Upper lobe of right lung (tissue), 1 donor: ENCODE results near the gene LACTBL1. TPM values are rescaled to one million over a fixed set of nuclear protein-coding genes. Genes with fewer than 3 reads are reported as not detected.
A peak's percentile ranks its signal among the peaks of the same experiment; 100 is the strongest.

ENCODE experiments used
- ATAC-seq: fragments of 200-7000 bp; cut with Tn5 transposase; one replicate; pipeline ENCODE4 v1.9.1; 2020; ENCODE audit warnings: mild to moderate bottlenecking, moderate library complexity
- DNase-seq: peaks from one replicate; pipeline ENCODE4 v3.0.0-alpha.2; 2020
- H3K27ac ChIP-seq: fragments of 200-600 bp; one replicate; pipeline ENCODE4 v1.8.0; 2022
- H3K27me3 ChIP-seq: fragments of 200-600 bp; one replicate; pipeline ENCODE4 v1.8.0; 2022; ENCODE audit warnings: mild to moderate bottlenecking
- H3K36me3 ChIP-seq: fragments of 200-600 bp; one replicate; pipeline ENCODE4 v1.8.0; 2022
- H3K4me1 ChIP-seq: fragments of 200-600 bp; one replicate; pipeline ENCODE4 v1.8.0; 2022
- H3K4me3 ChIP-seq: fragments of 200-600 bp; one replicate; pipeline ENCODE4 v1.8.0; 2022; ENCODE audit warnings: mild to moderate bottlenecking
- H3K9me3 ChIP-seq: fragments of 200-600 bp; one replicate; pipeline ENCODE4 v1.8.0; 2022
- CTCF ChIP-seq: fragments of 200-600 bp; IDR thresholded peaks from one replicate; pipeline ENCODE4 v1.8.0; 2022; ENCODE audit warnings: antibody characterized with exemption
- intact Hi-C: fragments of 100-400 bp; cut with DNase I; formaldehyde crosslinking; loops from one replicate; pipeline ENCODE4 v1.11.0; 2022
- total RNA-seq: library from RNA; stranded (reverse); fragmentation: NEBNext Ultra II Directional; extraction: Animal tissue kit (Norgen Biotek cat#: 25700); gene quantifications from one replicate; pipeline ENCODE4 v1.2.1, GENCODE V29; 2021
- donor health status: DM: no; HTN: yes; CAD: no; lungs with severe emphysema.

The LACTBL1 gene
- total RNA-seq, 1 donor from 2014 or later = not detected

- Histone ChIP-seq H3K4me3 (no peak overlapping the region), H3K4me1 (no peaks in the 10 kb centered on the region), H3K9me3 (no peaks in the 10 kb centered on the region), H3K27me3 (peaks cover 41% of the 10 kb centered on the region), H3K36me3 (no peaks in the 10 kb centered on the region), H3K27ac (no peak overlapping the region)
- DNase-seq (no peak), ATAC-seq (no peak)
- TF ChIP-seq CTCF = no peak
- intact Hi-C loops = loop anchor here (10.0 kb wide), 1 partner anchor 224 kb away; no protein-coding TSS in a partner anchor
Observed at GRCh38 chr1:22971161-22971560, 1.5 kb downstream of the LACTBL1 start.

GRCh38 chr1:22970096-22970495 lies 2.6 kb downstream of the LACTBL1 start:
- Histone ChIP-seq H3K4me3 (no peak overlapping the region), H3K27ac (no peak overlapping the region), H3K27me3 (peaks cover 41% of the 10 kb centered on the region), H3K9me3 (no peaks in the 10 kb centered on the region), H3K36me3 (no peaks in the 10 kb centered on the region), H3K4me1 (no peaks in the 10 kb centered on the region)
- no peak for TF ChIP-seq CTCF
- ATAC-seq (no peak), DNase-seq (no peak)
- intact Hi-C loops = loop anchor here (10.0 kb wide), 1 partner anchor 225 kb away; no protein-coding TSS in a partner anchor

GRCh38 chr1:22969304-22969709 lies 3.4 kb downstream of the LACTBL1 start:
- H3K27me3 ChIP-seq = peaks cover 44% of the 10 kb centered on the region
- no peak for TF ChIP-seq CTCF
- DNase-seq = peak; percentile 12
- peak; percentile 31 for ATAC-seq
- H3K4me3 ChIP-seq = no peak overlapping the region
- H3K27ac ChIP-seq = no peak overlapping the region
- H3K36me3 ChIP-seq = no peaks in the 10 kb centered on the region
- intact Hi-C loops = no loop called here
- no peaks in the 10 kb centered on the region for H3K9me3 ChIP-seq
- H3K4me1 ChIP-seq = no peaks in the 10 kb centered on the region

- DNase-seq (no peak), ATAC-seq (no peak)
- Histone ChIP-seq H3K27ac (no peak overlapping the region), H3K4me3 (no peak overlapping the region), H3K9me3 (no peaks in the 10 kb centered on the region), H3K27me3 (peaks cover 35% of the 10 kb centered on the region), H3K4me1 (no peaks in the 10 kb centered on the region), H3K36me3 (no peaks in the 10 kb centered on the region)
- no peak for TF ChIP-seq CTCF
- intact Hi-C loops = no loop called here
Observed at GRCh38 chr1:22967833-22968232, 4.8 kb downstream of the LACTBL1 start.

GRCh38 chr1:22966309-22966708 lies 6.4 kb downstream of the LACTBL1 start:
- DNase-seq (no peak), ATAC-seq (no peak)
- Histone ChIP-seq H3K36me3 (no peaks in the 10 kb centered on the region), H3K27me3 (peaks cover 28% of the 10 kb centered on the region), H3K4me3 (no peak overlapping the region), H3K27ac (no peak overlapping the region), H3K9me3 (no peaks in the 10 kb centered on the region), H3K4me1 (no peaks in the 10 kb centered on the region)
- intact Hi-C loops = no loop called here
- TF ChIP-seq CTCF = no peak

GRCh38 chr1:22963044-22963677 lies 9.5 kb downstream of the LACTBL1 start:
- Histone ChIP-seq H3K36me3 (no peaks in the 10 kb centered on the region), H3K4me3 (no peak overlapping the region), H3K27me3 (peaks cover 6% of the 10 kb centered on the region), H3K9me3 (no peaks in the 10 kb centered on the region), H3K27ac (no peak overlapping the region), H3K4me1 (no peaks in the 10 kb centered on the region)
- DNase-seq (no peak), ATAC-seq (no peak)
- intact Hi-C loops = no loop called here
- no peak for TF ChIP-seq CTCF
